Measurements from ENCODE around the gene TMEM123.

Gene TMEM123

GRCh38 chr11:102421261-102421660 lies 31.3 kb downstream of the TMEM123 start:
- DNase-seq, result peak; percentile 84

- DNase-seq, result no peak
These were observed 32.0 kb downstream of the TMEM123 start for GRCh38 chr11:102420547-102420946.

GRCh38 chr11:102419181-102419580 lies 33.4 kb downstream of the TMEM123 start:
- DNase-seq, result no peak

GRCh38 chr11:102416976-102417375 lies 35.6 kb downstream of the TMEM123 start:
- no peak for DNase-seq

- DNase-seq, result no peak
These were observed 37.2 kb downstream of the TMEM123 start for GRCh38 chr11:102415304-102415916.

GRCh38 chr11:102414559-102414958 lies 38.0 kb downstream of the TMEM123 start:
- no peak for DNase-seq

- no peak for DNase-seq
These were observed 39.1 kb downstream of the TMEM123 start for GRCh38 chr11:102413497-102413896.

GRCh38 chr11:102411142-102411541 lies 41.4 kb downstream of the TMEM123 start:
- DNase-seq, result no peak

GRCh38 chr11:102410382-102410784 lies 42.2 kb downstream of the TMEM123 start:
- DNase-seq, result no peak

- no peak for DNase-seq
These were observed 44.2 kb downstream of the TMEM123 start for GRCh38 chr11:102408339-102408738.

- DNase-seq, result no peak
These were observed 44.7 kb downstream of the TMEM123 start for GRCh38 chr11:102407901-102408300.

GRCh38 chr11:102406099-102406498 lies 46.5 kb downstream of the TMEM123 start:
- DNase-seq, result no peak

- no peak for DNase-seq
These were observed 47.1 kb downstream of the TMEM123 start for GRCh38 chr11:102405501-102405900.

GRCh38 chr11:102402548-102402947 lies 50.0 kb downstream of the TMEM123 start:
- DNase-seq, result no peak

GRCh38 chr11:102401905-102402304 lies 50.7 kb downstream of the TMEM123 start:
- DNase-seq, result no peak

GRCh38 chr11:102400603-102401002 lies 52.0 kb downstream of the TMEM123 start:
- DNase-seq, result no peak

GRCh38 chr11:102399189-102399588 lies 53.4 kb downstream of the TMEM123 start:
- no peak for DNase-seq

- DNase-seq, result no peak
These were observed 54.3 kb downstream of the TMEM123 start for GRCh38 chr11:102398297-102398696.

GRCh38 chr11:102396708-102397563 lies 55.6 kb downstream of the TMEM123 start:
- no peak for DNase-seq

GRCh38 chr11:102395720-102396393 lies 56.7 kb downstream of the TMEM123 start:
- DNase-seq, result no peak

- no peak for DNase-seq
These were observed 59.3 kb downstream of the TMEM123 start for GRCh38 chr11:102393272-102393730.

GRCh38 chr11:102391549-102392237 lies 60.9 kb downstream of the TMEM123 start:
- no peak for DNase-seq

All from eye (tissue), 1 donor.